CD8-positive, alpha-beta memory T cell (primary cell): Measurements from ENCODE around the gene ARHGAP26. TPM values are rescaled to one million over a fixed set of nuclear protein-coding genes. Genes with fewer than 3 reads are reported as not detected.
A peak's percentile ranks its signal among the peaks of the same experiment; 100 is the strongest.

ENCODE experiments used
- CTCF ChIA-PET: fragments of 350-600 bp; sonication (Branson Sonifier 250); formaldehyde crosslinking; loops from one replicate; lab custom pipeline; 2021; ENCODE audit warnings: antibody characterized with exemption; lab: Charles Lee
- POLR2A ChIA-PET: fragments of 350-600 bp; sonication (Branson Sonifier 250); formaldehyde crosslinking; loops from one replicate; lab custom pipeline; 2021; ENCODE audit warnings: antibody characterized with exemption; lab: Charles Lee
- DNase-seq, 5 donors: peaks; one replicate each; pipeline versions ENCODE4 v3.0.0 to v3.0.0-alpha.2; 2020 to 2022; ENCODE audit warnings: mixed read lengths in 1 of 5
- H3K27ac ChIP-seq: one replicate; pipeline ENCODE4 v1.7.0; 2013; ENCODE audit warnings: low read depth, mild to moderate bottlenecking, low read length, moderate library complexity
- H3K27me3 ChIP-seq: 2 replicates; pipeline ENCODE4 v1.7.0; 2013; ENCODE audit warnings: low read length, mild to moderate bottlenecking; ENCODE audit not compliant: insufficient read depth, poor library complexity, severe bottlenecking
- H3K36me3 ChIP-seq: 2 replicates; pipeline ENCODE4 v1.7.0; 2013; ENCODE audit warnings: mild to moderate bottlenecking, low read length, moderate library complexity; ENCODE audit not compliant: insufficient read depth
- H3K4me1 ChIP-seq: 2 replicates; pipeline ENCODE4 v1.7.0; 2013; ENCODE audit warnings: mild to moderate bottlenecking, low read length, moderate library complexity; ENCODE audit not compliant: insufficient read depth
- H3K4me3 ChIP-seq: 2 replicates; pipeline ENCODE4 v1.7.0; 2013; ENCODE audit warnings: mild to moderate bottlenecking, low read length
- H3K9me3 ChIP-seq: 2 replicates; pipeline ENCODE4 v1.7.0; 2013; ENCODE audit warnings: mild to moderate bottlenecking, low read length
- H3K27ac Mint-ChIP-seq, 8 donors: one replicate each; pipeline ENCODE4 v1.8.0; 2020 to 2021; ENCODE audit warnings: mixed read lengths in 8 of 8, mild to moderate bottlenecking in 6 of 8, inconsistent platforms in 3 of 8, moderate library complexity in 3 of 8
- H3K27me3 Mint-ChIP-seq, 2 donors: one replicate each; pipeline ENCODE4 v1.8.0; 2020 to 2021; ENCODE audit warnings: mixed read lengths in 2 of 2, mild to moderate bottlenecking in 1 of 2, moderate library complexity in 1 of 2
- H3K36me3 Mint-ChIP-seq, 3 donors: one replicate each; pipeline ENCODE4 v1.8.0; 2020 to 2021; ENCODE audit warnings: mixed read lengths in 3 of 3, inconsistent platforms in 1 of 3, mild to moderate bottlenecking in 1 of 3
- H3K4me1 Mint-ChIP-seq, 3 donors: one replicate each; pipeline ENCODE4 v1.8.0; 2020 to 2021; ENCODE audit warnings: mixed read lengths in 3 of 3, inconsistent platforms in 1 of 3, mild to moderate bottlenecking in 1 of 3
- H3K4me3 Mint-ChIP-seq, 7 donors: one replicate each; pipeline ENCODE4 v1.8.0; 2020 to 2021; ENCODE audit warnings: mixed read lengths in 7 of 7, mild to moderate bottlenecking in 6 of 7, moderate library complexity in 4 of 7, inconsistent platforms in 2 of 7
- H3K9me3 Mint-ChIP-seq, 5 donors: one replicate each; pipeline ENCODE4 v1.8.0; 2020 to 2022; ENCODE audit warnings: mixed read lengths in 5 of 5, mild to moderate bottlenecking in 3 of 5, moderate library complexity in 2 of 5, inconsistent platforms in 1 of 5
- polyA plus RNA-seq: library from polyadenylated mRNA; unstranded; fragments of 300-500 nt; fragmentation: Illumina TruSeq; gene quantifications from one replicate; pipeline ENCODE4 v1.2.3, GENCODE V29; 2021
- total RNA-seq, 2 experiments: library from RNA; stranded (reverse); gene quantifications; one replicate each; pipeline ENCODE4 v1.2.3, GENCODE V29; 2021

The ARHGAP26 gene
- total and polyA plus RNA-seq, 3 experiments from 2014 or later, result 16.7 to 37.1 (median 19.7) TPM

DNA sequence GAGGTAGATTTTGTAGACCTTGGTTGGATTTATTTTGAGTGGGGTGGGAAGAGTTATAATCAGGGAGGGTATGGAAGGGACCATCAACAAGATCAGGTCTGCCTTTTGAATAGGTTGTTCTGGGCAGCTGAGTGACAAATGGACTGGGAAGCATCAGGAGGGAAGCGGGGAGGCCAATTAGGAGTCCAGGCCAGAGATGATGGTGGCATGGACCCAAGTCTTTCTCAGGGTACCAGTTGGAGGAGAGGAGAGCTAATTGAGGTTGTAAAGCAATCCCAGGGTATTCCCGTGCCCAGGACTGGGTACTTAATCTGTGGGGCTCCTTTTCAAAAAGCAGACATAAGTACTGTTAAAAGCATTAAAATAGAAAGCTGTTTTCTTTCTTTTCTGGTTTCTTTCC, 88.9 kb downstream of the ARHGAP26 start:
- H3K4me3 ChIP-seq, result no peak overlapping the region
- no peak overlapping the region for H3K27ac ChIP-seq
- no peaks in the 10 kb centered on the region for H3K9me3 ChIP-seq
- POLR2A ChIA-PET, result interaction anchor here (0.5 kb wide), 1 partner anchor 210 kb away, joined by 3 read pairs; no protein-coding TSS in a partner anchor
- Mint-ChIP-seq H3K27me3 (no peaks in the 10 kb centered on the region), H3K36me3 (no peaks in the 10 kb centered on the region), H3K9me3 (no peaks in the 10 kb centered on the region), H3K4me3 (no peak overlapping the region), H3K27ac (peak overlapping the region in 1 of 8 donors; percentile 64), H3K4me1 (peaks cover 80 to 92% (median 87%) of the 10 kb centered on the region in 3 donors)
- peaks cover 9% of the 10 kb centered on the region for H3K4me1 ChIP-seq
- DNase-seq, result no peak
- H3K27me3 ChIP-seq, result no peaks in the 10 kb centered on the region
- CTCF ChIA-PET, result interaction anchor here (0.9 to 3.3 kb wide), 7 partner anchors 14 to 146 kb away, joined by 3 to 11 read pairs (median 4); no protein-coding TSS in a partner anchor
- H3K36me3 ChIP-seq, result no peaks in the 10 kb centered on the region

DNA sequence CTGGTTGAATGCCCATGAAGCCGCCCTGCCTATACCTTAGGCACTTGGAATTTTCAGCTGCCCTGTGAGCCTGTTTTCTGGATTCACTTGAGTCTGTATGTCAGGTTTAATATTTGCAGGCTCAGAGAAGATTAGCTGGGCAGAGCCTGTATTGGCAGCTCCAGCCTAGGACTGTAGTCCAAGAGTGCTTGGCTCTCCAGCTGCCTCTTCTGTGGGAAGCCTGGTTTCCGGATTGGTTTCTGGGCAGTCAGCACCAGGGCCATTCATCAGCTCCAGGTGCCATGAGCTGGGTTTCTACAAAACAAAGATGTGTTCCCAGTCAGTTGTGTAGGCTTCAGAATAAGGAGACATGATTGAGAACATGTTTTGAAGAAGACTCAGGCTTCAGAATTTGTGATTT, 90.1 kb downstream of the ARHGAP26 start:
- peaks cover 11% of the 10 kb centered on the region for H3K4me1 ChIP-seq
- no peaks in the 10 kb centered on the region for H3K9me3 Mint-ChIP-seq
- no peak overlapping the region for H3K27ac ChIP-seq
- no peak overlapping the region for H3K4me3 Mint-ChIP-seq
- no peaks in the 10 kb centered on the region for H3K9me3 ChIP-seq
- no peak for DNase-seq
- no peaks in the 10 kb centered on the region for H3K27me3 Mint-ChIP-seq
- POLR2A ChIA-PET, result interaction anchor here (0.7 to 0.8 kb wide), 2 partner anchors 74 to 90 kb away, joined by 3 to 4 read pairs; partner anchors contain the start of gene ARHGAP26
- peak overlapping the region in 2 of 8 donors; percentile 1 to 66 for H3K27ac Mint-ChIP-seq
- CTCF ChIA-PET, result interaction anchor here (0.7 to 3.3 kb wide), 8 partner anchors 15 to 146 kb away, joined by 3 to 11 read pairs (median 4); partner anchors contain the start of gene ARHGAP26
- no peaks in the 10 kb centered on the region for H3K36me3 ChIP-seq
- H3K36me3 Mint-ChIP-seq, result no peaks in the 10 kb centered on the region
- peaks cover 83 to 92% (median 87%) of the 10 kb centered on the region in 3 donors for H3K4me1 Mint-ChIP-seq
- no peak overlapping the region for H3K4me3 ChIP-seq
- no peaks in the 10 kb centered on the region for H3K27me3 ChIP-seq

DNA sequence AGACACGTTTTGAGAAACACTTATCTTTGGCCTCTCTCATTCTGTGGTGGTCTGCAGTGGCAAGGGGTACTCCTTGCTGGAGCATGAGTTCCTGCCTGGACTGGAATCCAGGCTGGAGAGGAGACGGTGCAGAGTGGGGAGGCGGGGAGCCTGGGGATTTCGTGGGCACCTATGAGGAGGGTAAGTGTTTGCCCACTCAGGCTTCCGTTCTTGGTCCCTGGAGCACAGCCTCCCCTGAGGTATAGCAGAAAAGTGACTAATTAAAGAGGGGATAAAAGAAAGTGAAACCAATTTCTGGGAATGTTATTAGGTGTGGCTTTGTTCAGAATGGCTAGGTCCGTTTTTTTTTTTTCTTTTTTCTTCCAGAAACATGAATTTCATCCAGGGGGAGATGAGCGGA, 90.8 kb downstream of the ARHGAP26 start:
- no peak for DNase-seq
- ChIA-PET CTCF (interaction anchor here (1.2 to 3.3 kb wide), 6 partner anchors 16 to 148 kb away, joined by 3 to 11 read pairs (median 4); partner anchors contain the start of gene ARHGAP26), POLR2A (interaction anchor here (0.7 kb wide), 1 partner anchor 75 kb away, joined by 3 read pairs; no protein-coding TSS in a partner anchor)
- Histone ChIP-seq H3K36me3 (no peaks in the 10 kb centered on the region), H3K27me3 (no peaks in the 10 kb centered on the region), H3K4me1 (peaks cover 11% of the 10 kb centered on the region), H3K4me3 (no peak overlapping the region), H3K27ac (no peak overlapping the region), H3K9me3 (no peaks in the 10 kb centered on the region)
- no peaks in the 10 kb centered on the region for H3K27me3 Mint-ChIP-seq
- peak overlapping the region in 2 of 7 donors; percentile 17 to 33 for H3K4me3 Mint-ChIP-seq
- H3K9me3 Mint-ChIP-seq, result no peaks in the 10 kb centered on the region
- no peaks in the 10 kb centered on the region for H3K36me3 Mint-ChIP-seq
- peaks cover 82 to 92% (median 87%) of the 10 kb centered on the region in 3 donors for H3K4me1 Mint-ChIP-seq
- H3K27ac Mint-ChIP-seq, result peak overlapping the region in 4 of 8 donors; percentile 7 to 74 (median 52)

DNA sequence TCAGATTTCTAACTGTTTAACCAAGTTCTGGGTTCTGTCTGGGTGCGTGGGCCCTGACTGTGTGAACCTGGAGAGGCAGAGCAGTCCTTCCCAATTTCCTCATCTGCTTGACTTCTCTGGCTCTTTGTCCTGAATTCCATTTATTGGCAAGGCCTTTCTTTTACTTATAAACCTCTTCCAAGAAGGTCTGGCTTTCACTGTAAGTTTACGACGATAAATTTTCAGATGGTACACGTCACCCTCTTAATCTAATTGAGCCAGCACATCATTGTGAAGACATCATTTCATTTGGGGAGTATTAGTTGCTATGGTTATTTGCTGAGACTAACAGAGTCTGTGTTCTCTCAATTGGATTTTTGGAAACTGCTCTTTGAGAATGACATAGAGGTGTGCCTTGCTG, 92.4 kb downstream of the ARHGAP26 start:
- POLR2A ChIA-PET, result no interaction called here
- Histone ChIP-seq H3K9me3 (no peaks in the 10 kb centered on the region), H3K27me3 (no peaks in the 10 kb centered on the region), H3K36me3 (no peaks in the 10 kb centered on the region), H3K4me3 (no peak overlapping the region), H3K4me1 (peaks cover 11% of the 10 kb centered on the region), H3K27ac (no peak overlapping the region)
- H3K27me3 Mint-ChIP-seq, result no peaks in the 10 kb centered on the region
- no peak overlapping the region for H3K4me3 Mint-ChIP-seq
- CTCF ChIA-PET, result interaction anchor here (2.3 to 3.7 kb wide), 3 partner anchors 93 to 149 kb away, joined by 11 to 24 read pairs (median 24); partner anchors contain the start of gene ARHGAP26
- H3K27ac Mint-ChIP-seq, result peak overlapping the region in 4 of 8 donors; percentile 1 to 53 (median 18)
- peaks cover 79 to 88% (median 87%) of the 10 kb centered on the region in 3 donors for H3K4me1 Mint-ChIP-seq
- DNase-seq, result no peak
- H3K36me3 Mint-ChIP-seq, result no peaks in the 10 kb centered on the region
- H3K9me3 Mint-ChIP-seq, result no peaks in the 10 kb centered on the region

DNA sequence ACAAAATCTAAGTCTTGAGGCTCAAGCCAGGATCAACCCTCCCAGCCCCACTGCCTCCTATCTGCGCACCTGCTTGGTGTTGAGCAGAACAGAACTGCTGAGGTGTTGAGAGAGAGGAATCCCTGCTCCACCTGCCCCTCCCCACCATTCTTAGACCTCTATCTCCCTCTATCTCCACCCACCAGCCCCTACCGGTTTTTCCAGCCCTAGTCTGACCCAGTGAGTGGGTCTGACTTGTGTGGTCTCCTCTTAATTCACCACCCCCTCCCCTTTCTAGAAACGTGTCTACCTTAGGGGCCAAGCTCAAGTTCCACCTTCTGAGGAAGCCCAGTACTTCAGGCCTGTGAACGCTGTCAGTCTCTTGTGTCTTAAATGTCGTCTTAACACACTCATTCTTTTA, 93.7 kb downstream of the ARHGAP26 start:
- no peak for DNase-seq
- Mint-ChIP-seq H3K4me1 (peaks cover 78 to 88% (median 87%) of the 10 kb centered on the region in 3 donors), H3K27me3 (no peaks in the 10 kb centered on the region), H3K9me3 (no peaks in the 10 kb centered on the region), H3K27ac (peak overlapping the region; percentile 29 to 92 (median 67)), H3K4me3 (peak overlapping the region in 5 of 7 donors; percentile 3 to 73 (median 27)), H3K36me3 (no peaks in the 10 kb centered on the region)
- H3K4me3 ChIP-seq, result no peak overlapping the region
- ChIA-PET POLR2A (no interaction called here), CTCF (interaction anchor here (0.8 to 3.7 kb wide), 8 partner anchors 16 to 165 kb away, joined by 3 to 24 read pairs (median 8); partner anchors contain the start of gene ARHGAP26)
- no peaks in the 10 kb centered on the region for H3K27me3 ChIP-seq
- H3K4me1 ChIP-seq, result peaks cover 9% of the 10 kb centered on the region
- no peaks in the 10 kb centered on the region for H3K9me3 ChIP-seq
- H3K27ac ChIP-seq, result no peak overlapping the region
- no peaks in the 10 kb centered on the region for H3K36me3 ChIP-seq

DNA sequence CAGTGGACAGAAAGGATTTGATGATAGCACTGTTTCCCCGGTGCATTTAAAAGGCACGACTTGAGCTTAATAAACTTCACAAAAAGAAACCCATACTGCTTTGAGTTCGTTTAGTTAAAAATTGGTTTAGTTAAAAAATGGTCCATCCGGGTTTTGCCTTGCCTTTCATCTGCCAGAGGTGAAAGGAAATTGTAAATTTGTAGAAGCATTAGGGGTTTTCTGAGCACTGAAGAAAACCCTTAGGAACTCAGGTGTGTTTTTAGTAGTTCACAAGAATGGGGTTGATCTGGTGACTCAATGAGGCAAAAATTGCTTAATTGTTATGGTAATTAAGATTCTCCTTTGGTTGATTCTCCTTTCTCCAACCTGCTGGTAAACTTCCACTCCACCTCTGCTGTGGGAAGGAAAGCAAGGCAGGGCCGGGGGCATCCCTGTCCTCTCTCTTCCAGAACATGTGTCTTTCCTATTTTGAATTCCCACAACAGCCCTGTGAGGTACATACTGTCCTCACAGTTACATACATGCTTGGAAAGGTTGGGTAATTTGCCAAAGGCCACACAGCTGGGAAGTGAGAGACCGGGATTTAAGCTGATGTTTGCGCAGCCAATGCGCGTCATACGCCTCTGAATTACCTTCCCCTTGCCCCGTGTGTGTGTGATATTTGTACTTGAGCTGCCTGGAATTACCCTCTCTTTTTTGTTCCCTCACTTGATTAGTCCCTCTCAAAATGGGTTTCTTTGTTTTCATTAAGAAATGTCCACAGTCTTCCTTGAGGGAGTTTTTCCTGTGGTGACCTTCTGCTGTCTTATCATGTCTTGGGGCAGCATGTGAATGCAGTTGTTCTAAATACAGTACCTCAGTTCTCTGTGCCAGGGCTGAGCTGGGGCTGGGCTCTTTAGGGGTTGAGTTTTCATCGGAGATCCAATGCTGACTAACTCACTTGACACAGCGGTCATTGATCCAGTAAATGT, 94.4 kb downstream of the ARHGAP26 start:
- H3K36me3 ChIP-seq, result no peaks in the 10 kb centered on the region
- no peak overlapping the region for H3K27ac ChIP-seq
- Mint-ChIP-seq H3K4me1 (peaks cover 75 to 86% (median 83%) of the 10 kb centered on the region in 3 donors), H3K36me3 (no peaks in the 10 kb centered on the region), H3K27ac (peak overlapping the region; percentile 33 to 92 (median 74)), H3K9me3 (no peaks in the 10 kb centered on the region), H3K4me3 (peak overlapping the region in 5 of 7 donors; percentile 3 to 73 (median 27)), H3K27me3 (no peaks in the 10 kb centered on the region)
- no peaks in the 10 kb centered on the region for H3K27me3 ChIP-seq
- DNase-seq, result no peak
- CTCF ChIA-PET, result interaction anchor here (0.8 to 3.7 kb wide), 9 partner anchors 16 to 166 kb away, joined by 3 to 24 read pairs (median 5); partner anchors contain the start of gene ARHGAP26
- POLR2A ChIA-PET, result no interaction called here
- no peak overlapping the region for H3K4me3 ChIP-seq
- H3K9me3 ChIP-seq, result no peaks in the 10 kb centered on the region
- H3K4me1 ChIP-seq, result peaks cover 7% of the 10 kb centered on the region

DNA sequence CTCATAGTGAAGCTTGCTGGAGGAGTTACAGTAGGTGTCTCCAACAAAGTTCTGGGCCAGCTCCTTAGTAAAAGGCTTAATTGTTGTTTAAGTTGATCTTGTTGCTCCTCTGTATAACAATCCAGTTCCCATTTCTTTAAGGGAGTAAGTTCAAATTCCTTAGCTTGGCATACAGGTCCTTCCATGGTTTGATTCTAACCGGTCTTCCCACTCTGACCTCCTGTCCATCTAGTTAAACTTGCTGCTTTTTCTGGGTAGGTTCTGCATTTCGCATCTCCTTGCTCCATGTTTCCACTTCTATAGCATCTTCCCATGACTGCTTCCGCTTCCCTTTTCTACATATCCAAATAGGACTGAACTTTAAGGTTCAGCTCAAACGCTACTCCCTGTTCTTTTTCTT, 95.5 kb downstream of the ARHGAP26 start:
- no peaks in the 10 kb centered on the region for H3K27me3 ChIP-seq
- no peaks in the 10 kb centered on the region for H3K9me3 ChIP-seq
- no peak overlapping the region for H3K27ac ChIP-seq
- Mint-ChIP-seq H3K27ac (peak overlapping the region in 4 of 8 donors; percentile 12 to 61 (median 27)), H3K27me3 (no peaks in the 10 kb centered on the region), H3K9me3 (no peaks in the 10 kb centered on the region), H3K36me3 (no peaks in the 10 kb centered on the region), H3K4me3 (no peak overlapping the region), H3K4me1 (peaks cover 74 to 87% (median 83%) of the 10 kb centered on the region in 3 donors)
- DNase-seq, result no peak
- ChIA-PET CTCF (interaction anchor here (1.1 to 3.7 kb wide), 5 partner anchors 15 to 152 kb away, joined by 4 to 24 read pairs (median 15); partner anchors contain the start of gene ARHGAP26), POLR2A (no interaction called here)
- no peaks in the 10 kb centered on the region for H3K36me3 ChIP-seq
- no peak overlapping the region for H3K4me3 ChIP-seq
- peaks cover 7% of the 10 kb centered on the region for H3K4me1 ChIP-seq
